ENCODE results near the gene CD7.
"Not testable (repeated sequence)": the region's sequence is repeated elsewhere in the genome, so short reads cannot be mapped to it uniquely, and the experiment has no call there.

The CD7 gene

GRCh38 chr17:82317394-82318168 lies at the start of gene CD7:
Gene CD7, minus strand, starts transcription at chr17:82317608. Its CDS starts 113 bp downstream, at chr17:82317495.
- H3K27ac ChIP-seq, result peak within 1 kb of the TSS in 14 of 21 experiments; percentile 2 to 84 (median 37)
- H3K4me3 ChIP-seq, result peak within 1 kb of the TSS; percentile 15 to 33 (median 20)

- Histone ChIP-seq H3K4me3 (no peak overlapping the region), H3K27ac (no peak overlapping the region)
These were observed 49.3 kb upstream of the CD7 start for GRCh38 chr17:82366749-82367148.

- Histone ChIP-seq H3K4me3 (no peak overlapping the region), H3K27ac (no peak overlapping the region)
These were observed 48.3 kb upstream of the CD7 start for GRCh38 chr17:82365606-82366295.

GRCh38 chr17:82361885-82362633 lies 44.7 kb upstream of the CD7 start:
- no peak overlapping the region for H3K27ac ChIP-seq
- no peak overlapping the region for H3K4me3 ChIP-seq

- not testable (repeated sequence) for H3K27ac ChIP-seq, H3K4me3 ChIP-seq
These were observed 42.2 kb upstream of the CD7 start for GRCh38 chr17:82359451-82360074.

GRCh38 chr17:82358465-82359350 lies 41.3 kb upstream of the CD7 start, which contains the start of gene TEX19:
Gene TEX19, plus strand, starts transcription at chr17:82359247. Its CDS starts 2,904 bp downstream, at chr17:82362151.
- H3K27ac ChIP-seq, result no peak within 1 kb of the TSS
- no peak within 1 kb of the TSS for H3K4me3 ChIP-seq

GRCh38 chr17:82357394-82357793 lies 40.0 kb upstream of the CD7 start:
- Histone ChIP-seq H3K4me3 (no peak overlapping the region), H3K27ac (no peak overlapping the region)

- H3K4me3 ChIP-seq, result no peak overlapping the region
- H3K27ac ChIP-seq, result no peak overlapping the region
These were observed 39.5 kb upstream of the CD7 start for GRCh38 chr17:82356845-82357355.

- Histone ChIP-seq H3K27ac (no peak overlapping the region), H3K4me3 (no peak overlapping the region)
These were observed 38.5 kb upstream of the CD7 start for GRCh38 chr17:82355770-82356427.

- Histone ChIP-seq H3K4me3 (no peak overlapping the region), H3K27ac (no peak overlapping the region)
These were observed 37.4 kb upstream of the CD7 start for GRCh38 chr17:82354804-82355308.

GRCh38 chr17:82353484-82353883 lies 36.1 kb upstream of the CD7 start:
- Histone ChIP-seq H3K4me3 (no peak overlapping the region), H3K27ac (no peak overlapping the region)

GRCh38 chr17:82351713-82352488 lies 34.5 kb upstream of the CD7 start:
- H3K4me3 ChIP-seq, result no peak overlapping the region
- peak overlapping the region in 1 of 21 experiments; percentile 19 for H3K27ac ChIP-seq

GRCh38 chr17:82351254-82351712 lies 33.9 kb upstream of the CD7 start:
- no peak overlapping the region for H3K4me3 ChIP-seq
- H3K27ac ChIP-seq, result no peak overlapping the region

GRCh38 chr17:82350182-82351030 lies 33.0 kb upstream of the CD7 start:
- peak overlapping the region in 9 of 21 experiments; percentile 12 to 55 (median 30) for H3K27ac ChIP-seq
- no peak overlapping the region for H3K4me3 ChIP-seq

GRCh38 chr17:82349287-82349701 lies 31.9 kb upstream of the CD7 start:
- peak overlapping the region in 5 of 21 experiments; percentile 9 to 52 (median 18) for H3K27ac ChIP-seq

GRCh38 chr17:82348866-82349265 lies 31.5 kb upstream of the CD7 start:
- peak overlapping the region in 4 of 21 experiments; percentile 9 to 52 (median 18) for H3K27ac ChIP-seq
- H3K4me3 ChIP-seq, result no peak overlapping the region

More at GRCh38 chr17:82349287-82349701, 31.9 kb upstream of the CD7 start:
- H3K4me3 ChIP-seq, result no peak overlapping the region

Measured in skin epidermis (tissue), 12 donors.